SHP77 treated with DMSO at 0.1 percent for 48 hours (cell line): ENCODE results near the gene RIPOR3.
"Not testable (repeated sequence)": the region's sequence is repeated elsewhere in the genome, so short reads cannot be mapped to it uniquely, and the experiment has no call there.

Experiments
- DNase-seq: peaks from one replicate; lab custom pipeline; 2025; lab: John Stamatoyannopoulos, UW

The RIPOR3 gene

DNA sequence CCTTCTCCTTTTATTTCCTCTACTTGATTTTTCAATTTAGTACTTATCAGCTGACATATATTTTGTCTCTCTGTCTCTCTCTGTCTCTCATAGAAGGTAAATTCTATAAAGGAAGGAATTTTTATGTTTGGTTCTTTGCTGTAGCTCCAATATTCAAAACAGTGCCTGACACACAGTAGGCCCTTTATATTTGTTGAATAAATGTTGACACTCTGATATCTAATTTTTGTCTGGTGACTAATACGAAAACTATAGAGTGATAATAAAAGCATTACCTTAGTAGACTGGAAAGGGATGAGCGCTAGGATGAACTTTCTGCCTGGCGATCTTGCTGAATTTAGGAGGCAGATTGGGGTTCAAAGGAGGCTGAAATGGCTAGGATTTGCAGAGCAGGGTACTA is 138.4 kb downstream of the RIPOR3 start:
- no peak for DNase-seq

DNA sequence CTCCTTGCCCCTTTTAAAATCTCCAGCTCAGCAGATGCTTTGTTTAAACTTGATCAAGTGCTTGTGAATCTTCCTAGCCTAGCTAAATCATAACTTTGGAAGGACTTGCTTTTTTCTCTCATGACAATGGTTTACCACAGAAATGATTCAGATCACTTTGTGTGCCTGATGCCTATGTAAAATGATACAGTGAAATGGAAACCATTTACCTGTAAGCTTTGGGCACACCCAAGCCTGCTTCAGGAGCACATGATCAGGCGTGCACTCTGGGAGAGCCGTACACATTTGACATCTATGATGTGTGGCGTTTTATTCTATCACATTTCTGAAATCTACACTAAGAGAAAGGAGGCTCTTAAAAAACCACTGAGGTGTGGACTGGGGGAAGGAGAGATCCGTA is 140.1 kb downstream of the RIPOR3 start:
- no peak for DNase-seq

DNA sequence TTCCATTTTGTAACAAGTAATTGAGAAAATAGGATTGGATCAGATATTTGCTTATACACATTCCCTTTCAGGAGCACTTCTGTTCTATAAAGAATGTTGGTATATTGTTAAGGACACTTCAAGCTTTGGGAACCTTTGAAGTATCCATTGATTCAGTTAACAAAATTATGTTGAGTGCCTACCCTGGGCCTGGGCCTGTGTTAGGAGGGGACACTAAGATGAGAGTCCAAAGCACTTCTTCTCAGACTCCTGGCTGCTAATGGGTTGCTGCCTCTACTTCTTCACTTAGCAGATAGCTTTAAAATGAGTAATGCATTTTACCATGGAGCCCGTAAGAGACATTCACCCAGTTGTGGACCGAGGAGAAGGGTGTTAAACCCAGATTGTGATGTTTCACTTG is 140.8 kb downstream of the RIPOR3 start:
- no peak for DNase-seq

DNA sequence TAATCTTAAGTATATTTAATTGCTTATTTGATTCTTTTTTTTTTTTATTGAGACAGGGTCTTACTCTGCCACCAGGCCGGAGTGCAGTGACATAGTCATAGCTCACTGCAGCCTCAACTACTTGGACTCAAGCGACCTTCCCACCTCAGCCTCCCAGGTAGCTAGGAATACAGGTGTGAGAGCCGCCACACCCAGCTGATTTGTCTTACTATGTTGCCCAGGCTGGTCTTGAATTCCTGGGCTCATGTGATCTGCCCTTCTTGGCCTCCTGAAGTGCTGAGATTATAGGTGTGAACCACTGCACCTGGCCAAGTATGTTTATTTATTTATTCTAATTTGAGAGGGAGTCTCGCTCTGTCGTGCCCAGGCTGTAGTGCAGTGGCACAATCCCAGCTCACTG is 142.9 kb downstream of the RIPOR3 start:
- DNase-seq, result no peak

DNA sequence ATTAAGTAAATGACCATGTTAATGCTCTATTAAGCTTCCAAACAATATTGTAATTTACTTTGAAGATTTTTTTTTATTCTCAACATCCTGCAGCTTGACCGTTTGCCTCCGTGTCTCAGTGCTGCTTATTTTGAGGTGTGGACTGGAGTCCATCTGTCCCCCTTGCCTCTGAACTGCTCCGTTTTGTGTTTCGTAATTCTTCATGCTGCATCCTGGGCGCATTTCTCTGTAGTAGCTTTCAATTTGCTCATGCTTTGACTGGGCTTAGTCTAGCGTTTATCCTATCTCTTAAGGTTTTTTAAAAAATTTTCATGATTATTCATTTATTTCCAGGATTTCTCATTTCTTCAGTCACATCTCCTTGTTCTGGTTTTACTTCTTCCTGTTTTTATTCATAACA is 143.4 kb downstream of the RIPOR3 start:
- DNase-seq, result no peak

DNA sequence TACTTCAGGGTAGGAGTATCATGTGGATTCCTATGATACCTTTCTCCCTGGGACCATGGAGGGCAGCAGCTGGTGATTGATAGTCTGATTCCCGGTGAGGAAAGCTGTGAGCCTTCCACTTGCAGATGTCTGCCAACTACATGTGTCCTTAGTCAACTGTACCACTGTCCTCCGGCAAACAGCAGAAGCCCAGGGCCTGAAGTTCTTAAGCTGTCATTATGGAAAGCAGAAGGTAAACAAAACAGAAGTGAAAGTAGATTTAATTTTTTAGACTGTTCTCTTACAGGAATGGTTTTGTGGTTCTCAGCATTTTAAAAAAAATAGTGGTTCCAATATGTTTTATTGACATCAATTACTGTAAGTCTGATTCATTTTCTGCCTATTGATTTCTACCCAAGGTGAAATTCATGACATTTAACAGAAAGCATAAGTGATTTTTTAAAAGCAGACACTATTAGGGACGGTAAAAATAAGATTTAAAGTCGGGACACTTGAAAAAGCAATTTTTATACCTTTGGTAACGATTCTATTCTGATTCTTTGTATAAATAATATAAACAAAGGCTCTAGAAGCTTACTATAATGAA is 144.5 kb downstream of the RIPOR3 start:
- no peak for DNase-seq

DNA sequence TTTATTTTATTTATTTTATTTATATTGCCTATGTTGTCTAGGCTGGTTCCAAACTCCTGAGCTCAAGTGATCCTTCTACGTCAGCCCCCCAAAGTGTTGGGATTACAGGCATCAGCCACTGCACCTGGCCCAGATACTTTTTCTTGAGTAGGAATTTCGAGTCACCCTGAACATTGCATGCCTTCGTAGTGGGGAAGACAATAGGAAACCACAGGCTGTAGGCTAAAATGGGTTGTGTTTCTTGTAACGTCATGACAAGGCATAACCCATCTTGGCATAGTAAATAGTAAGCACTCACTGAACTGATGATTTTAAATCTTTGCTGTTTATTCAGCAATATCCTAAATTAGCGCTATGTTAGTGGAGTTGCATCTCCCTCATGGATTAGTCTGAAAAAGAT is 146.2 kb downstream of the RIPOR3 start:
- DNase-seq, result no peak

DNA sequence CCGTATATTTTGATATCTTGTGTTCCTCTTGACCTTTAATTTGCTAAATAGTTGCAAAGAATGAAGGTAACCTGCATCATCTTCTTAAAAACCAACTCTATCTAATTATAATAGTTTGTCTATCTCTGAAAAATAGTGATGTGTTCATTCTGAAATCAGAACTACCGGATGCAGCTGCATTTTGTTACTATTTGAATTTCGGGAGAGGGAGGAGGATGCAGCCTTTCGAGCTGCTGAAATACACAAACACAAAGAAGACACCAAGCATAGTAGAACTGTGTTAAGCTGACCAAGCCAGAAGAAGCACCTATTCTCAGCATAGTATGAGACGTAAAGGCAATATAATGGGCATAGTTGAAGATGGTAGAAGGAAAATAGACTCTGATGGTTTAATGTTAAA is 148.0 kb downstream of the RIPOR3 start:
- DNase-seq, result no peak

DNA sequence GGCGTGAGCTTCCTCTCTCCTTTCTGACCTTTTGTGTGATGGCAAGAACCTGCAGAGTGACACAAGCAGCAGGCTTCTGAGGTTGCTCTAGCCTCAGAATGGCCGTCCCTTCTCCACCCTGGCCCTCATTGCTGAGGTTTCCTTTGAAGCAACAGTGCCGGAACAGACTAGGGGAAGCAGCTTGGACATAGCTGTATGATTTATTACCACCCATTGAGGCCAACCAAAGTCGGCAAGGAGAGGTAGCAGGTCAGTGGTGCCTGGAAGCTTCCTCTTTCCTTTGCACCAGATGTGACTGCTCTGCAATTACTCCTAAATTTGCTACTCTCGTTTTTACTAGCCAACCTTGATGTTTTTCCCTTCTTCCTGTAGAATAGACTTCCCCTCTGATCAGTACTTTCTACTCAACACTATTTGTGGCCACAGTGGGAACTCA is 149.7 kb downstream of the RIPOR3 start:
- DNase-seq, result no peak

DNA sequence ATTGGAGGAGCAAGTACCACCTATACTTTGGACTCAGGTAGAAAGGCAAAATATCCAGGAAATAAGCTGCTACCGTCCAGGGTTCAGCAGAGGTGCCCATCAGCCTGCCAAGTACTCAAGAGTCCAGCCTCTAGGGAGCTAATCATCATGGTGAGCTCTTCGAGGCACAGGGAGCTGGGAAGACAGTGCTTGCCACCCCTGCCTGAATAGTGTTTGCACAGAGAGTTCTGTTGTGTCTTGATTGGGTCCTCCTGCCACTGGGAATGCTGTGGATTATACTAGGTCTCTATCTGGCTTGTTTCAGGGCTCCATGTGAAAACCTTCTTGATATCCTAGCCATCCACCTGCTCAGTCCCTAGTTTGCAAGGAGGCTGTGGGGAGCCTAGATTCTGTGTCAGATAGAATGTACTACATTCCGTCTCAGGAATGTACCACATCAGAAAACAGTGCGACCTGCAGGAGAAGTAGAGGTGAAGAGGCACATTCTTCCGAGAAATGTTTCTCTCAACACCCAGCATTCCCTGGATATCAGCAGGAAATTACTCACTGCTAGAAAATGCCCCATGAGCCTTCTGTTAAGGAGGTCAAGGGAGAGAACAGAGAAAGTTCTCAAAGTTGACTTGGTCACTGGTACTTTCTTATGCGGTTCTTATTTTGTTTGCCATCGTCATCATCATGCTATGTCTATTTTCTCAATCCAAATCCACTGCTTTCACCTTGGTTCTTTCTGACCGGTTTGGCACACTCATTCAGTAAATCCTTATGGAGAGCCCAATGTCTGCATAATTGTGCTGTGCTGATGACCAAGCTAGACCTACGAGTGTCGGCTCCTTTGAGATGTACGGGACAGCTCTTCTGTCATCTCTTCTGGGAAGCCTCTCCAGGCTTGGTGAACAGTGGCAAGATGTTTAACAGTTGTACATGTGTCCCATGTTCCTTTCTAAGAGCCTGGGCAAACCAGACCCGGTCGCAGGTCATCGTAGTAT is 150.4 kb downstream of the RIPOR3 start:
- no peak for DNase-seq

DNA sequence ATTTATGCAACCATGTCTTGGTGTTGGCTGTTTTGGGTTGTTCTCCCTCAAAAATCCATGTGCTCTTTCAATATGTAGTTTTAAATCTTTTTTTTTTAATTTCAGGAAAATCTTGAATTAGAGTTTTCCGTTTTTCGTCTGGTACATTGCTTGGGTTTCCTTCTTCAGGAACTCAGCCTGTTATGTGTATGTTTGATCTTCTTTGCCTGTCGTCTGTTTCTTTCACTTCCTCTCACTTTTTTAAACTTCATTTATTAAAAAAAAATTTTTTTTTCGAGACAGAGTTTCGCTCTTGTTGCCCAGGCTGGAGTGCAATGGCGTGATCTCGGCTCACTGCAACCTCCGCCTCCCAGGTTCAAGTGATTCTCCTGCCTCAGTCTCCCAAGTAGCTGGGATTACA is 151.5 kb downstream of the RIPOR3 start:
- not testable (repeated sequence) for DNase-seq

DNA sequence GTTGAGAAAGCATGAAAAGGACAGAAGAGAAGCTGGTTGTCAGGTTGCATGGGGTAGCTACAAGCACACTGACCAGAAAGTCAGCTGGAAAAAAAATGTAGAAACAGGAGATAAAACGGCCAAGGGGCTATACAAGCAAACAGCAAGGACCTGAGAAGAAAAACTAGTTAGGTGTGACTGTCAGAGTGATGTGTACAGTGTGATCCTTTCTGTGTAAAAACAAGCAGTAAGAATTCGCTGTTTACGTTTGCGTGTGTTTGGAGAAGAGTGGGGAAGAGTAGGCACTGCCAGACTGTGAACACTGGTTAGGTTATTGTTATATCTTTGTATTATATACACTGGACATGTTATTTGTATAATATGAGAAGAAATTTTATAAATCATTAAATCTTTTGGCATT is 153.1 kb downstream of the RIPOR3 start:
- no peak for DNase-seq

DNA sequence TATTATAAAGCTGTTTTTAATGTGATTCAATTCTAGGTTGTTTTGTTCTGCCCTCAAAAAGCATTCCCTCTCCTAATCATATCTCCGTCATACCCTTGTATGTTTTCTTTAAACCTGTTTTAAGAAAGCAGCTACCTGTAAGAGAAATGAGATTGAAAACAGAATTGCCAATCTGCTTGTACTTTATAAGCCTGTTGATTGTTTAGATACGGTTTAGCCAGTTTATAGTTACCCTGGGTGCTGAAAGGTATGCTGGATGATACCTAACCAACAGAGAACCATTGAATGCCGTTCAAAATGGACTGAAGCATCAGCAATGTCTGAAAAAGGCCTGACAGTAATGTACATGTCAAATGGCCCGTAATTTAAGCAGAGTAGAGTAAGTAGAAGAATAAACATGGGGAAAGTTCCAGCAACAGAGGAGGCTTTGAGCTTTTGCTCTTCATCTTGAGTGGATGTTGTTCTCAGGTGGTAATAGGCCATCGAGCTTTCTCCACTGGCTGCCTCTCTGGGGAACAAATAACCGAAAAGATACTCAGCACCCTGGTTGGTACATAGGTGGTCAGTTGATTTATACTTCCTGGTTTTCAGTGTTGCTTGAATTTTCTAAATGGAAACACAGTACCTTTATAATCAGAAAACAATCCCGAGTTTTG is 153.7 kb downstream of the RIPOR3 start:
- DNase-seq, result no peak

DNA sequence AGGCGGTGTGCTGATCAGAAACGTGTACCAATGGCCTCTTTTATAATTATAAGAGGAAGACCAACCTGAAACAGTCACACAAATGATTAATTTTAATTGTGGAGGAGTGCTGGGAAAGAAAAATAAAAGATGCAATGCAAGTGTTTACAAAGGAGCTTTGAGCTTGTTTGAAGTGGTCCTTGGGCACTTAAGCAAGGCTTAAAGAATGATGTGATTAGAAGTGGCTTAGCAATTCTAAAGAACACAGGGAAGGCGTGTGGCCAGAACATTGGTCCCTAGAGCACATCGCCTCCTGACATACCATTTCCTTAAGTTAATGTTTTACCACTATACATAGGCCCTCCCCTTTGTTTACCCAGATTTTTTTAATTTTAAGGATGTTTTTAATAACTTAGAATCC is 155.0 kb downstream of the RIPOR3 start:
- DNase-seq, result no peak
